B cell (primary cell): ENCODE data around the gene UBE3C. TPM values are rescaled to one million over a fixed set of nuclear protein-coding genes. Genes with fewer than 3 reads are reported as not detected.

Experiments used
- ATAC-seq: fragments of 200-7000 bp; cut with Tn5 transposase; one replicate; pipeline ENCODE4 v1.10.0; 2021; ENCODE audit warnings: low read depth, mild to moderate bottlenecking, moderate number of reproducible peaks, moderate library complexity
- CTCF ChIA-PET: fragments of 350-600 bp; sonication (Branson Sonifier 250); formaldehyde crosslinking; loops from one replicate; lab custom pipeline; 2021; ENCODE audit warnings: antibody characterized with exemption, inconsistent platforms; lab: Charles Lee
- POLR2A ChIA-PET: fragments of 350-600 bp; sonication (Branson Sonifier 250); formaldehyde crosslinking; loops from one replicate; lab custom pipeline; 2021; ENCODE audit warnings: antibody characterized with exemption; lab: Charles Lee
- DNase-seq: peaks from one replicate; pipeline ENCODE4 v3.0.0; 2013
- H2AFZ ChIP-seq: 2 replicates; pipeline ENCODE4 v1.6.1; 2012; ENCODE audit warnings: mild to moderate bottlenecking, low read depth, low read length; ENCODE audit not compliant: insufficient read depth, poor library complexity, severe bottlenecking
- H3K27ac ChIP-seq, 2 donors: 1 replicate in 1 of 2; 2 replicates in 1 of 2; pipeline ENCODE4 v1.5.1; 2012 to 2013; ENCODE audit warnings: low read length in 2 of 2, mild to moderate bottlenecking in 2 of 2, moderate library complexity in 1 of 2
- H3K27me3 ChIP-seq, 4 experiments: fragments of 200-600 bp in 1 of 4; sonication (generic) in 1 of 4; replicated peaks in 1 of 4; 1 replicate in 2 of 4; 2 replicates in 2 of 4; pipeline versions ENCODE4 v1.6.1 to v1.7.0; 2013 to 2016; ENCODE audit warnings: low read length in 3 of 4, mild to moderate bottlenecking in 2 of 4, mixed read lengths in 1 of 4, moderate library complexity in 1 of 4; ENCODE audit not compliant: insufficient read depth in 4 of 4, control insufficient read depth in 3 of 4; ENCODE audit errors: control extremely low read depth in 1 of 4
- H3K36me3 ChIP-seq, 2 experiments: replicated peaks in 1 of 2; 1 replicate in 1 of 2; 2 replicates in 1 of 2; pipeline versions ENCODE4 v1.6.1 to v1.7.1; 2013; ENCODE audit warnings: low read length in 1 of 2; ENCODE audit not compliant: insufficient read depth in 2 of 2, control insufficient read depth in 1 of 2; ENCODE audit errors: control extremely low read depth in 1 of 2, extremely low read depth in 1 of 2
- H3K4me1 ChIP-seq, 2 donors: fragments of 200-600 bp in 1 of 2; sonication (generic) in 1 of 2; 1 replicate in 1 of 2; 2 replicates in 1 of 2; pipeline versions ENCODE4 v1.5.1 to v1.6.1; 2013 to 2017; ENCODE audit warnings: low read length in 2 of 2; ENCODE audit not compliant: control insufficient read depth in 2 of 2, insufficient read depth in 2 of 2
- H3K4me2 ChIP-seq: replicated peaks from 2 replicates; pipeline ENCODE3; 2012; ENCODE audit warnings: mild to moderate bottlenecking, low read depth, low read length; ENCODE audit not compliant: poor library complexity, severe bottlenecking
- H3K4me3 ChIP-seq, 5 experiments: fragments of 200-600 bp in 1 of 5; sonication (generic) in 1 of 5; 1 replicate in 3 of 5; 2 replicates in 2 of 5; pipeline versions ENCODE4 v1.5.1 to v1.7.0; 2011 to 2016; ENCODE audit warnings: low read length in 4 of 5, mild to moderate bottlenecking in 4 of 5, low read depth in 2 of 5, control low read depth in 1 of 5, moderate library complexity in 1 of 5; ENCODE audit not compliant: insufficient read depth in 1 of 5; ENCODE audit errors: control extremely low read depth in 1 of 5, extremely low read depth in 1 of 5
- H3K79me2 ChIP-seq: fragments of 200-600 bp; sonication (generic); one replicate; pipeline ENCODE4 v1.6.0; 2016; ENCODE audit warnings: low read length; ENCODE audit not compliant: control insufficient read depth, insufficient read depth
- H3K9ac ChIP-seq: fragments of 200-600 bp; sonication (generic); 2 replicates; pipeline ENCODE4 v1.6.1; 2017; ENCODE audit warnings: mild to moderate bottlenecking, low read length, moderate library complexity
- H3K9me3 ChIP-seq, 3 donors: one replicate each; pipeline versions ENCODE4 v1.6.1 to v1.7.1; 2013; ENCODE audit warnings: low read length in 2 of 3; ENCODE audit not compliant: control insufficient read depth in 2 of 3, insufficient read depth in 1 of 3; ENCODE audit errors: control extremely low read depth in 1 of 3
- H4K20me1 ChIP-seq: 2 replicates; pipeline ENCODE4 v1.6.0; 2012; ENCODE audit warnings: mild to moderate bottlenecking, low read length; ENCODE audit not compliant: insufficient read depth, control insufficient read depth, poor library complexity, severe bottlenecking
- H3K27ac Mint-ChIP-seq: one replicate; pipeline ENCODE4 v1.8.0; 2021; ENCODE audit warnings: mixed read lengths
- H3K27me3 Mint-ChIP-seq: one replicate; pipeline ENCODE4 v1.8.0; 2021; ENCODE audit warnings: mixed read lengths
- H3K4me1 Mint-ChIP-seq: one replicate; pipeline ENCODE4 v1.8.0; 2021; ENCODE audit warnings: mixed read lengths
- H3K4me3 Mint-ChIP-seq: one replicate; pipeline ENCODE4 v1.8.0; 2021; ENCODE audit warnings: mixed read lengths
- H3K9me3 Mint-ChIP-seq: one replicate; pipeline ENCODE4 v1.8.0; 2022; ENCODE audit warnings: mixed read lengths; ENCODE audit not compliant: insufficient read depth
- EZH2 ChIP-seq: IDR thresholded peaks from 2 replicates; pipeline ENCODE4 v1.6.1; 2012; ENCODE audit warnings: borderline replicate concordance, low read depth, mild to moderate bottlenecking, moderate library complexity, low read length; ENCODE audit not compliant: insufficient read depth, poor library complexity, severe bottlenecking
- WGBS: methylation state at CpG from one replicate; pipeline ENCODE4 v1.1.5; 2013; ENCODE audit warnings: missing lambda C conversion rate; ENCODE audit not compliant: insufficient coverage; 5-methylcytosine and 5-hydroxymethylcytosine counted together
- intact Hi-C: fragments of 100-400 bp; cut with micrococcal nuclease; formaldehyde crosslinking; loops from one replicate; pipeline ENCODE4 v1.10.0; 2022
- polyA plus RNA-seq: library from polyadenylated mRNA; depleted of rRNA; stranded (reverse); fragments of >200 nt; gene quantifications from 2 replicates; pipeline ENCODE4 v1.2.3, GENCODE V29; 2012
- total RNA-seq, 2 donors: library from RNA; stranded (reverse); fragments of 120-200 nt in 1 of 2; gene quantifications; 1 replicate in 1 of 2; 2 replicates in 1 of 2; pipeline versions ENCODE4 v1.2.3 to v1.2.4, GENCODE V29; 2013 to 2022
- TF ChIP-seq, protein P1 (sequence below): fragments of 200-600 bp; IDR thresholded peaks from one replicate; pipeline ENCODE4 v1.8.0; 2022; ENCODE audit warnings: antibody characterized with exemption, mild to moderate bottlenecking

Gene UBE3C
- total and polyA plus RNA-seq, 2 donors (not counting 1 experiment from before 2014, with no cell fraction given), result 17.8 to 66.5 TPM

DNA sequence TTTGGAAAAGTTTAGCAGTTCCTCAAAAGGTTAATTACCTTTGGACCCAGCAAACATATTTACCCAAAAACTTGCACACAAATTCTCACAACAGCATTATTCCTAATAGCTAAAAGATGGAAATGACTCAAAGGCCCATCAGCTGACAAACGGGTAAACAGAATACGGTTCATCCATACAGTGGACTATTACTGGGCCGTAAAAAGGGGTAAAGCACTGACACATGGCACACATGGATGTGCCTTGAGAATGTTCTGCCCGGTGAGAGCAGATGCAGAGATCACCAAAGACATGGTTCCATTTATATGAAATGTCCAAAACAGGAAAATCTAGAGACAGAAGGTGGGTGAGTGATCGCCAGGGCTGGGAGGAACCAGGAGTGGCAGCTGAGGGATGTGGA, 102.9 kb downstream of the UBE3C start:
- Histone ChIP-seq H3K4me3 (no peak overlapping the region), H4K20me1 (no peaks in the 10 kb centered on the region), H3K4me1 (no peaks in the 10 kb centered on the region), H3K4me2 (no peak overlapping the region), H3K9me3 (no peaks in the 10 kb centered on the region), H3K79me2 (no peaks in the 10 kb centered on the region), H3K27me3 (no peaks in the 10 kb centered on the region), H3K27ac (no peak overlapping the region), H3K36me3 (peaks cover 1 to 7% of the 10 kb centered on the region in 2 experiments), H3K9ac (no peak overlapping the region), H2AFZ (no peak overlapping the region)
- H3K27me3 Mint-ChIP-seq, result no peaks in the 10 kb centered on the region
- ChIA-PET CTCF (interaction anchor here (3.3 kb wide), 1 partner anchor 8 kb away, joined by 8 read pairs; no protein-coding TSS in a partner anchor), POLR2A (no interaction called here)
- H3K4me1 Mint-ChIP-seq, result no peaks in the 10 kb centered on the region
- 96% methylated on average over 4 of the region's 5 CpGs for WGBS
- no peak overlapping the region for H3K4me3 Mint-ChIP-seq
- ATAC-seq, result no peak
- intact Hi-C loops, result no loop called here
- no peak for DNase-seq
- H3K27ac Mint-ChIP-seq, result no peak overlapping the region
- H3K9me3 Mint-ChIP-seq, result no peaks in the 10 kb centered on the region
- TF ChIP-seq EZH2, result no peak
- TF ChIP-seq, protein P1, sequence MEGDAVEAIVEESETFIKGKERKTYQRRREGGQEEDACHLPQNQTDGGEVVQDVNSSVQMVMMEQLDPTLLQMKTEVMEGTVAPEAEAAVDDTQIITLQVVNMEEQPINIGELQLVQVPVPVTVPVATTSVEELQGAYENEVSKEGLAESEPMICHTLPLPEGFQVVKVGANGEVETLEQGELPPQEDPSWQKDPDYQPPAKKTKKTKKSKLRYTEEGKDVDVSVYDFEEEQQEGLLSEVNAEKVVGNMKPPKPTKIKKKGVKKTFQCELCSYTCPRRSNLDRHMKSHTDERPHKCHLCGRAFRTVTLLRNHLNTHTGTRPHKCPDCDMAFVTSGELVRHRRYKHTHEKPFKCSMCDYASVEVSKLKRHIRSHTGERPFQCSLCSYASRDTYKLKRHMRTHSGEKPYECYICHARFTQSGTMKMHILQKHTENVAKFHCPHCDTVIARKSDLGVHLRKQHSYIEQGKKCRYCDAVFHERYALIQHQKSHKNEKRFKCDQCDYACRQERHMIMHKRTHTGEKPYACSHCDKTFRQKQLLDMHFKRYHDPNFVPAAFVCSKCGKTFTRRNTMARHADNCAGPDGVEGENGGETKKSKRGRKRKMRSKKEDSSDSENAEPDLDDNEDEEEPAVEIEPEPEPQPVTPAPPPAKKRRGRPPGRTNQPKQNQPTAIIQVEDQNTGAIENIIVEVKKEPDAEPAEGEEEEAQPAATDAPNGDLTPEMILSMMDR, result no peak

- H4K20me1 ChIP-seq, result no peaks in the 10 kb centered on the region
- no peaks in the 10 kb centered on the region for H3K4me1 ChIP-seq
- H3K4me1 Mint-ChIP-seq, result no peaks in the 10 kb centered on the region
- TF ChIP-seq EZH2, result no peak
- TF ChIP-seq, protein P1, result no peak
- no CpG with 5 or more reads among the region's 6 CpGs for WGBS
- ChIA-PET CTCF (interaction anchor here (1.4 kb wide), 1 partner anchor 29 kb away, joined by 3 read pairs; no protein-coding TSS in a partner anchor), POLR2A (no interaction called here)
- intact Hi-C loops, result no loop called here
- H3K9ac ChIP-seq, result no peak overlapping the region
- DNase-seq (no peak), ATAC-seq (no peak)
- H3K27me3 Mint-ChIP-seq, result no peaks in the 10 kb centered on the region
- peaks cover 3 to 13% of the 10 kb centered on the region in 2 experiments for H3K36me3 ChIP-seq
- H3K9me3 ChIP-seq, result no peaks in the 10 kb centered on the region
- no peak overlapping the region for H3K27ac ChIP-seq
- H3K27ac Mint-ChIP-seq, result no peak overlapping the region
- H3K79me2 ChIP-seq, result no peaks in the 10 kb centered on the region
- no peaks in the 10 kb centered on the region for H3K27me3 ChIP-seq
- no peak overlapping the region for H3K4me2 ChIP-seq
- H3K4me3 Mint-ChIP-seq, result no peak overlapping the region
- no peaks in the 10 kb centered on the region for H3K9me3 Mint-ChIP-seq
- no peak overlapping the region for H3K4me3 ChIP-seq
- H2AFZ ChIP-seq, result no peak overlapping the region
Observed at GRCh38 chr7:157244516-157245294, 106.0 kb downstream of the UBE3C start.
